C4-2B (cell line): ENCODE results near the gene LIX1L.
A peak's percentile ranks its signal among the peaks of the same experiment; 100 is the strongest.

Experiments used
- H3K27ac ChIP-seq: fragments of 450-650 bp; 2 replicates; pipeline ENCODE4 v1.5.1; 2017
- CTCF ChIP-seq: fragments of 450-650 bp; conservative IDR thresholded peaks from 2 replicates; pipeline ENCODE4 v1.5.1; 2017; ENCODE audit warnings: mild to moderate bottlenecking
- ZFX ChIP-seq: fragments of 450-650 bp; IDR thresholded peaks from 2 replicates; pipeline ENCODE4 v1.6.1; 2017

Gene LIX1L

DNA sequence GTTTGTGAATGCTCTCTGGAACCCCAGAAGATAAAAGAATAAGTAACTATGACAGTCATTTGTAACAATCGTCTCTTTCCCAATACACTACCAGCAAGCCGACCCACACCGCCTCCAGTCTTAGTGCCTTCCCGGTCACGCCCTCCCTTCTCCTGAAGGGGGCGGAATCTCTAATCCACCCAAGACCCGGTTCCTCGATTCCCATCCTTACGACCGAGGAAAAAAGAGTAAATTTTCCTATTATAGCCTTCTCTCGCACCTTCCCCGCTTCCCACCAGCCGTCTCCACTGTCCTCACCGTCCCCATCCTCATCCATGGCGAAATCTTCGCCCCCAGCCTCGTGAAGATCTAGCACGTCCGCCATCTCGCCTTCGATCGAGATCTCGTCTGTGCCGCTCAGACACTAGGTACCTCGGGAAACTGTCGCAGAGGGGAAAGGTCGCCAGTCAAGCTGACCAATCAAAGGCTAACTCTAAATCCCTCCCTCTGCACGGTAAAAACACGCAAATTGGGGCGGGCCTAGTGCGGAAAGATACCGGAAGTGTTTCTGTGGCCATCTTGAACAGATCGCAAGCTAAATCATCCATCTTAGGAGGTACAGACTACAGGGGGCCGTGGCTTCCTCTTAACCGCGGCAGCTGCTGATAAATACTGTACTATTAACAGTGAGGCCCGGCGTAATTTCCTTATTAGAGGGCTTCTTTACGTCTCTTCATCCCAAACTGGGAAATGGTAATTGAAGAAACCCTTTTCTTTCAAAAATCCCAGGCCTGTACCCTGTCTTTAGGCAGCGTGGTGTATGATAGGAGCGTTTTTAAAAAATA, 30.5 kb downstream of the LIX1L start, which contains the start of gene RBM8A:
Gene RBM8A (minus strand): TSS at position 422 of the 824 bp plus-strand sequence. CDS start 58 bp downstream, at position 364.
- H3K27ac ChIP-seq = peak within 1 kb of the TSS; percentile 93
- TF ChIP-seq ZFX = no peak
- TF ChIP-seq CTCF = peak; percentile 85

- peak overlapping the region; percentile 93 for H3K27ac ChIP-seq
- TF ChIP-seq ZFX (no peak), CTCF (no peak)
Observed at GRCh38 chr1:145926686-145927062, 31.1 kb downstream of the LIX1L start.

DNA sequence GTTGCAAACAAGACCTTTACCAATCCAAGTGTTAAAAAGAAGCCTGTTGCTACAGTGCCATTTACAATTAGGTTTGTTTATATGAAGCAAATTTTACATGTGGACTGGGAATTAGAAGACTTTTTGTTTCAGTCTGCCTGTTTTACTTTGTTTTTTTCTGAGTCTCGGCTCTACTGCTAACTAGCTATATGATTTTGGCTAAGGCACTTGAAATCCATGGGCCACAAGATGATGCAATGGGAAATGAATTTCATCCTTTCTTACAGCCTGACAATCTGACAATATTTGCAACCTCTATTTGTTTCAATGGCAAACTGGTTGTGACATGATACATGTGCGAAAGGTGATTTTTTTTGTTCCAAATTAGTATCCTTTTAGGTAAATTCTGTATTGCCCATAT, 35.6 kb downstream of the LIX1L start:
- TF ChIP-seq ZFX (no peak), CTCF (no peak)
- H3K27ac ChIP-seq = no peak overlapping the region

DNA sequence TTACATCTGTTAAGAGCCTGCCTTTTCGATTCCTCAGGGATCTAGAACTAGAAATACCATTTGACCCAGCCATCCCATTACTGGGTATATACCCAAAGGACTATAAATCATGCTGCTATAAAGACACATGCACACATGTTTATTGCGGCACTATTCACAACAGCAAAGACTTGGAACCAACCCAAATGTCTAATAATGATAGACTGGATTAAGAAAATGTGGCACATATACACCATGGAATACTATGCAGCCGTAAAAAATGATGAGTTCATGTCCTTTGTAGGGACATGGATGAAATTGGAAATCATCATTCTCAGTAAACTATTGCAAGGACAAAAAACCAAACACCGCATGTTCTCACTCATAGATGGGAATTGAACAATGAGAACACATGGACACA, 37.5 kb downstream of the LIX1L start:
- H3K27ac ChIP-seq = peak overlapping the region; percentile 75

- TF ChIP-seq ZFX (no peak), CTCF (no peak; the same call in 1 of the 2 replicates)
- peak overlapping the region; percentile 75 for H3K27ac ChIP-seq
Observed at GRCh38 chr1:145918992-145919939, 38.6 kb downstream of the LIX1L start.

GRCh38 chr1:145918144-145918991, 39.4 kb downstream of the LIX1L start, which contains the start of gene PEX11B:
Gene PEX11B (minus strand): TSS chr1:145918717. CDS start chr1:145918688, 29 bp downstream.
- H3K27ac ChIP-seq = peak within 1 kb of the TSS; percentile 75
- TF ChIP-seq CTCF = no peak
- 0 out of 2 replicates have a peak, but pooled peaks have one; percentile 32 for TF ChIP-seq ZFX

DNA sequence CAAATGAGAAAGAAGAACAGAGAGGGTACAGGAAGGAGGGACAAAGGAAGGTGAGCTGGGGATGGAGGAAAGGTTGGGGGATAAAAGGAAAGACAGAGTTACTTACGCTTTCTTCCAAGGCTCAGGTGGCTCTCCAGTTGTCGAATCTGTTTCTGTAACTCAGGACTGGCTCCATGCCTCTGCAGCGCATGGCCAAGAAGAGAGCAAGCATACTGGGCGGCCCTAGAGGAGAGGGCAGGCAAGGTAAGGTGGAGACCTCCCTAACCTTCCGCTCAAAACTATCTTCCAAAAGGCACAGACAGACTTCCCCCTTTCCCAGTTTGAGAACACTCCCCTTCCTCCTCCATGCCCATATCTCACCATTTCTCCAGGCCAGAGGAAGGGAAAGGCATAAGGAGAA, 40.2 kb downstream of the LIX1L start:
- no peak for TF ChIP-seq CTCF
- no peak for TF ChIP-seq ZFX
- peak overlapping the region; percentile 75 for H3K27ac ChIP-seq
